Breast epithelium (tissue), 3 donors: Measurements from ENCODE around the gene SCN2A.

ENCODE experiments used
- POLR2A ChIP-seq: fragments of 450-650 bp; IDR thresholded peaks from one replicate; pipeline ENCODE4 v1.6.1; 2016; ENCODE audit warnings: antibody characterized with exemption, mild to moderate bottlenecking, moderate library complexity
- POLR2AphosphoS5 ChIP-seq, 3 donors: sonication (generic); formaldehyde crosslinking; IDR thresholded peaks; one replicate each; pipeline ENCODE4 v1.6.1; 2017; ENCODE audit warnings: antibody characterized with exemption in 3 of 3
- TF ChIP-seq, protein P1 (sequence below), 3 donors: fragments of 450-650 bp; IDR thresholded peaks; one replicate each; pipeline ENCODE4 v1.5.1; 2016 to 2017; ENCODE audit warnings: antibody characterized with exemption in 3 of 3, mild to moderate bottlenecking in 3 of 3, moderate library complexity in 3 of 3

GRCh38 chr2:165253178-165253577 lies 14.0 kb downstream of the SCN2A start:
- TF ChIP-seq, protein P1, sequence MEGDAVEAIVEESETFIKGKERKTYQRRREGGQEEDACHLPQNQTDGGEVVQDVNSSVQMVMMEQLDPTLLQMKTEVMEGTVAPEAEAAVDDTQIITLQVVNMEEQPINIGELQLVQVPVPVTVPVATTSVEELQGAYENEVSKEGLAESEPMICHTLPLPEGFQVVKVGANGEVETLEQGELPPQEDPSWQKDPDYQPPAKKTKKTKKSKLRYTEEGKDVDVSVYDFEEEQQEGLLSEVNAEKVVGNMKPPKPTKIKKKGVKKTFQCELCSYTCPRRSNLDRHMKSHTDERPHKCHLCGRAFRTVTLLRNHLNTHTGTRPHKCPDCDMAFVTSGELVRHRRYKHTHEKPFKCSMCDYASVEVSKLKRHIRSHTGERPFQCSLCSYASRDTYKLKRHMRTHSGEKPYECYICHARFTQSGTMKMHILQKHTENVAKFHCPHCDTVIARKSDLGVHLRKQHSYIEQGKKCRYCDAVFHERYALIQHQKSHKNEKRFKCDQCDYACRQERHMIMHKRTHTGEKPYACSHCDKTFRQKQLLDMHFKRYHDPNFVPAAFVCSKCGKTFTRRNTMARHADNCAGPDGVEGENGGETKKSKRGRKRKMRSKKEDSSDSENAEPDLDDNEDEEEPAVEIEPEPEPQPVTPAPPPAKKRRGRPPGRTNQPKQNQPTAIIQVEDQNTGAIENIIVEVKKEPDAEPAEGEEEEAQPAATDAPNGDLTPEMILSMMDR (IDR thresholded peaks at IDR 0.05): no peak
- TF ChIP-seq POLR2AphosphoS5 (IDR thresholded peaks at IDR 0.05) (no peak), POLR2A (no peak)
